ENCODE measurements around the gene GAB1. TPM values are rescaled to one million over a fixed set of nuclear protein-coding genes. Genes with fewer than 3 reads are reported as not detected.

Gene GAB1
- total RNA-seq, 4 donors from 2014 or later: 25.7 to 37.6 (median 32.8) TPM

DNA sequence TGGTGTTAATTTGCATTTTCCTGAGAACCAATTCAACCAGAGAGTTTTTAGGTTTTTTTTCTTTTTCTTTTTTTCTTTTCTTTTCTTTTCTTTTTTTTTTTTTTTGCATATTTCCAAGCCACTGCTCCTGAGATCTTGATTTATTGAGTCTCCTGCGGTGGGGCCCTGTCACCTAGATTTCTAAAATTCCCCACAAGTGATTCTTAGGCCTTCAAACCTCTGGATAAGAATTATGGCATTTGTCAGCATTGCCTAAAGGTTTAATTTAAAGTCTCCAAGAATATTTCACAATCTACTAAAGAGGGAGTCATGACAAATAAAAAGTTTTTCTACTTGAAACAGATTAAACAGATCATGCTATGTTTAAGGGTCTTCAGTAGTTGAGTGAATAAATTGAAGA lies 84.9 kb downstream of the GAB1 start:
- Histone ChIP-seq H3K36me3 (peaks cover 0 to 30% (median 0%) of the 10 kb centered on the region in 3 donors), H3K4me3 (no peak overlapping the region), H3K4me1 (peaks cover 0 to 9% (median 0%) of the 10 kb centered on the region in 3 donors), H3K27me3 (no peaks in the 10 kb centered on the region), H3K9me3 (no peaks in the 10 kb centered on the region), H3K27ac (no peak overlapping the region)
- intact Hi-C loops (cut with DNase I): no loop called here
- WGBS, 2 donors: 44 to 63% methylated on average over 1 of the region's 1 CpG
- no peak for DNase-seq
- TF ChIP-seq POLR2A (IDR thresholded peaks at IDR 0.05): no peak
- TF ChIP-seq, protein P1, sequence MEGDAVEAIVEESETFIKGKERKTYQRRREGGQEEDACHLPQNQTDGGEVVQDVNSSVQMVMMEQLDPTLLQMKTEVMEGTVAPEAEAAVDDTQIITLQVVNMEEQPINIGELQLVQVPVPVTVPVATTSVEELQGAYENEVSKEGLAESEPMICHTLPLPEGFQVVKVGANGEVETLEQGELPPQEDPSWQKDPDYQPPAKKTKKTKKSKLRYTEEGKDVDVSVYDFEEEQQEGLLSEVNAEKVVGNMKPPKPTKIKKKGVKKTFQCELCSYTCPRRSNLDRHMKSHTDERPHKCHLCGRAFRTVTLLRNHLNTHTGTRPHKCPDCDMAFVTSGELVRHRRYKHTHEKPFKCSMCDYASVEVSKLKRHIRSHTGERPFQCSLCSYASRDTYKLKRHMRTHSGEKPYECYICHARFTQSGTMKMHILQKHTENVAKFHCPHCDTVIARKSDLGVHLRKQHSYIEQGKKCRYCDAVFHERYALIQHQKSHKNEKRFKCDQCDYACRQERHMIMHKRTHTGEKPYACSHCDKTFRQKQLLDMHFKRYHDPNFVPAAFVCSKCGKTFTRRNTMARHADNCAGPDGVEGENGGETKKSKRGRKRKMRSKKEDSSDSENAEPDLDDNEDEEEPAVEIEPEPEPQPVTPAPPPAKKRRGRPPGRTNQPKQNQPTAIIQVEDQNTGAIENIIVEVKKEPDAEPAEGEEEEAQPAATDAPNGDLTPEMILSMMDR (IDR thresholded peaks at IDR 0.05): no peak

DNA sequence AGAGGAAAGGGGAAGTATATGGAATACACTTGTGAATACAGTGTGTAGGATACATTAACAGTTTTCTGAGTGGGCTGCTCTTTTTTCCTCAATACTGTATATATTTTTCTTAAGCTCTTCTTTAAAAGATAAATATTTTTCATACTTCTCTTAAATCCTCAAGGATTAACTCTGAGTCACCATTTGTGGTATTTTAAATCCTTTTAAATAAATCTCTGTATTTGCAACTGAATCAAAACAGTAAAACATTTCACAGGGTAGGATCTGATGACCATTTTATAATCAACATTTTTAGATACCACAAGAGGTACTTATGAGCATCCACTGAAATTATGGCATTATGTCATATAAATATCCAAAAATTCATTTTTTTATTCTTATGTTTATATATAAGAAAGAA lies 87.6 kb downstream of the GAB1 start:
- Histone ChIP-seq H3K4me1 (peaks cover 0 to 9% (median 0%) of the 10 kb centered on the region in 3 donors), H3K4me3 (no peak overlapping the region), H3K27ac (no peak overlapping the region), H3K36me3 (peaks cover 0 to 21% (median 0%) of the 10 kb centered on the region in 3 donors), H3K27me3 (no peaks in the 10 kb centered on the region), H3K9me3 (peaks cover 0 to 4% (median 2%) of the 10 kb centered on the region in 3 donors)
- no peak for DNase-seq
- intact Hi-C loops (cut with DNase I): no loop called here
- TF ChIP-seq, protein P1 (IDR thresholded peaks at IDR 0.05): no peak
- TF ChIP-seq POLR2A (IDR thresholded peaks at IDR 0.05): no peak

DNA sequence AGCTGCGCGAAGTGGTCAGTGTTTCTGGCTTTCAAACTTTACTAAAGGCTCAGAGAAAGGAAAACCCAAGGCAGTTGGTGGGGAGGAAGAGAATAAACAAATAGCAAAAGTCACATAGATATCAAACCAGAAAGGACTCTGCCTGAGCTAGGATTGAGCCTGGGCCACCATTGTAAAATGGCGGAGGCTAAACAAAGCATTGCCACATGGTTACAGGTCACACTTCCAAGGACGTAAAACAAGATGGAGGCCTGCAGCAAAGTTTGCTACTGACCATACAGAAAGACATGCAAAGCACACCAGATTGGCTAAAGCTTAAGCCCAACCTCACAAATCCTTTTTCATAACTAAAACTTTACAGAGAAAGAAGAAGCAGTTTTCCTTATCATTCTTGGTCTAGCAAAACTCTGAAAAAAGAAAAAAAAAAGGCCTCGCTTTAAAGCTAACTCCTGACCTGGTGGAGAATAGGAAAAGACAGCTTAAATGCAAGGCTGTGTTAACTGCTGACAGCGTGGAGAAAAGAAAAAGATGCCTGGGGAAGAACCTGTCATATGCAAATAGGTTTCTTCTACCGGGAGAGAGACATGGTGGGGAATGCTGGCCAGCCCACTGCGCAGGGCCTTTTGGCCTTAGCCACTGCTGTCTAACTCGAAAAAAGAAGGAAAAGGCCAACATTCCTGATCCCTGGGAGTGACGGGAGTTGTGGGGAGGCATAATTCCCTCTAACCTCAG lies 95.0 kb downstream of the GAB1 start:
- Histone ChIP-seq H3K9me3 (peaks cover 4 to 19% (median 5%) of the 10 kb centered on the region in 3 donors), H3K27me3 (no peaks in the 10 kb centered on the region), H3K36me3 (peaks cover 0 to 63% (median 0%) of the 10 kb centered on the region in 3 donors), H3K4me3 (no peak overlapping the region), H3K4me1 (no peaks in the 10 kb centered on the region), H3K27ac (no peak overlapping the region)
- intact Hi-C loops (cut with DNase I): no loop called here
- WGBS, 2 donors: 91 to 93% methylated on average over 10 of the region's 10 CpGs
- no peak for DNase-seq
- TF ChIP-seq POLR2A (IDR thresholded peaks at IDR 0.05): no peak
- TF ChIP-seq, protein P1 (IDR thresholded peaks at IDR 0.05): no peak

DNA sequence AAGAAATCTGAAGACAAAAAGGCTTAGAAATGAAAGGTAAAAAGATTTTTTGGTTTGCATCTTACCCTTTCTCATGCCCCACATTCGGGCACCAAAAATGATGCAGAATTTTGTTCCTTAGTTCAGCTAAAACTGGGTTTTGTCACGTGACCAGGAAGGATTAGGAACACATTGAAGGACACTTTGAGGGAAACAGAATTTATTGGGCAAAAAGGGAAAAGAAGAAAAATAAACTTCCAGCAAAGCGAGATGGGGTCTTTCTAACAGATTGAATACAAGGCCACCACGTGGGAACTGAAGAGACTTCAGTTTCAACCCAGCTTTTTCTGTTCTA lies 95.5 kb downstream of the GAB1 start:
- Histone ChIP-seq H3K36me3 (peaks cover 0 to 68% (median 0%) of the 10 kb centered on the region in 3 donors), H3K4me1 (no peaks in the 10 kb centered on the region), H3K4me3 (no peak overlapping the region), H3K27me3 (no peaks in the 10 kb centered on the region), H3K27ac (no peak overlapping the region), H3K9me3 (peaks cover 4 to 19% (median 5%) of the 10 kb centered on the region in 3 donors)
- DNase-seq: no peak
- intact Hi-C loops (cut with DNase I): no loop called here
- 87 to 92% methylated on average over 4 of the region's 4 CpGs for WGBS, 2 donors
- no peak for TF ChIP-seq POLR2A (IDR thresholded peaks at IDR 0.05)
- TF ChIP-seq, protein P1 (IDR thresholded peaks at IDR 0.05): no peak

DNA sequence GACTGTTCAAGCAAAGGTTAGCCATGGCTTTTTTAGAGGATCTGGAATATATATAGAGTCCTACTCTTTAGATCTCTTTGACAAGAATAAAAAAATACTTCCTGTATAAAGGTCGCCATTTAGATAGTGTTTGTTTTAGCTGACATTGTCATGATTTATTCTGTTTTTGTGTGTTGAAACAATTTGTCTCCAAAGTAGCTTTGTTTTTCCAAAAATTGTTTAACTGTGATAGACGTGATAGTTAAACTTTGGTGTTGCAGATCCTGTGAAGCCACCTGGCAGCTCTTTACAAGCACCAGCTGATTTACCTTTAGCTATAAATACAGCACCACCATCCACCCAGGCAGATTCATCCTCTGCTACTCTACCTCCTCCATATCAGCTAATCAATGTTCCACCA lies 96.6 kb downstream of the GAB1 start:
- H3K9me3 ChIP-seq: peaks cover 4 to 19% (median 5%) of the 10 kb centered on the region in 3 donors
- H3K36me3 ChIP-seq: peaks cover 0 to 77% (median under 1%) of the 10 kb centered on the region in 3 donors
- no peak for DNase-seq
- WGBS, 2 donors: 68 to 75% methylated on average over 2 of the region's 2 CpGs
- TF ChIP-seq, protein P1 (IDR thresholded peaks at IDR 0.05): no peak
- TF ChIP-seq POLR2A (IDR thresholded peaks at IDR 0.05): no peak
- no peaks in the 10 kb centered on the region for H3K27me3 ChIP-seq
- H3K27ac ChIP-seq: no peak overlapping the region
- H3K4me3 ChIP-seq: no peak overlapping the region
- no peaks in the 10 kb centered on the region for H3K4me1 ChIP-seq
- intact Hi-C loops (cut with DNase I): no loop called here

All from esophagus squamous epithelium (tissue), 5 donors.